GM19438 (cell line): ENCODE measurements around the gene HNRNPUL1.

Source experiments
- ATAC-seq: cut with Tn5 transposase; IDR thresholded peaks from one replicate; pipeline ENCODE4 v1.9.1; 2021; ENCODE audit warnings: low read depth; ENCODE audit not compliant: unreplicated experiment

Gene HNRNPUL1

GRCh38 chr19:41233748-41234240 lies 30.4 kb upstream of the HNRNPUL1 start:
- no peak for ATAC-seq

- no peak for ATAC-seq
Observed at GRCh38 chr19:41234512-41235168, 29.5 kb upstream of the HNRNPUL1 start.

GRCh38 chr19:41235480-41235879 lies 28.7 kb upstream of the HNRNPUL1 start:
- ATAC-seq: no peak

GRCh38 chr19:41238244-41238643 lies 25.9 kb upstream of the HNRNPUL1 start:
- no peak for ATAC-seq

GRCh38 chr19:41239363-41239762 lies 24.8 kb upstream of the HNRNPUL1 start:
- no peak for ATAC-seq

GRCh38 chr19:41239961-41240574 lies 24.1 kb upstream of the HNRNPUL1 start:
- no peak for ATAC-seq

- ATAC-seq: no peak
Observed at GRCh38 chr19:41241859-41242258, 22.3 kb upstream of the HNRNPUL1 start.

- ATAC-seq: no peak
Observed at GRCh38 chr19:41244117-41244516, 20.1 kb upstream of the HNRNPUL1 start.

GRCh38 chr19:41245843-41246242 lies 18.3 kb upstream of the HNRNPUL1 start:
- ATAC-seq: no peak

GRCh38 chr19:41248895-41249294 lies 15.3 kb upstream of the HNRNPUL1 start:
- ATAC-seq: no peak

- no peak for ATAC-seq
Observed at GRCh38 chr19:41249707-41250423, 14.3 kb upstream of the HNRNPUL1 start.

GRCh38 chr19:41253660-41254059 lies 10.5 kb upstream of the HNRNPUL1 start:
- no peak for ATAC-seq

- no peak for ATAC-seq
Observed at GRCh38 chr19:41255171-41255570, 9.0 kb upstream of the HNRNPUL1 start.

GRCh38 chr19:41261474-41262190 lies 2.5 kb upstream of the HNRNPUL1 start:
- ATAC-seq: no peak

- peak; percentile 6 for ATAC-seq
Observed at GRCh38 chr19:41263042-41263849, 926 bp upstream of the HNRNPUL1 start.

- ATAC-seq: no peak
Observed at GRCh38 chr19:41264581-41265394, 616 bp downstream of the HNRNPUL1 start.

- no peak for ATAC-seq
Observed at GRCh38 chr19:41265395-41266153, 1.4 kb downstream of the HNRNPUL1 start.

GRCh38 chr19:41269055-41269454 lies 4.9 kb downstream of the HNRNPUL1 start:
- ATAC-seq: no peak

GRCh38 chr19:41269571-41269970 lies 5.4 kb downstream of the HNRNPUL1 start:
- no peak for ATAC-seq
